Karpas-422 (cell line): ENCODE data around the gene USO1. TPM values are rescaled to one million over a fixed set of nuclear protein-coding genes. Genes with fewer than 3 reads are reported as not detected.
"Not testable (repeated sequence)": the region's sequence is repeated elsewhere in the genome, so short reads cannot be mapped to it uniquely, and the experiment has no call there.

Experiments used
- DNase-seq: peaks from one replicate; pipeline ENCODE4 v3.0.0-alpha.2; 2015
- H2AFZ ChIP-seq: fragments of 200-600 bp; sonication (generic); 2 replicates; pipeline ENCODE4 v1.6.1; 2014; ENCODE audit warnings: antibody characterized with exemption, low read length, mixed read lengths
- H3K27ac ChIP-seq: fragments of 200-600 bp; sonication (generic); 2 replicates; pipeline ENCODE4 v1.5.1; 2014; ENCODE audit warnings: mild to moderate bottlenecking, low read length, moderate library complexity
- H3K27me3 ChIP-seq: fragments of 200-600 bp; sonication (generic); 2 replicates; pipeline ENCODE4 v1.6.1; 2014; ENCODE audit warnings: low read length, mixed read lengths
- H3K36me3 ChIP-seq: fragments of 200-600 bp; sonication (generic); 2 replicates; pipeline ENCODE4 v1.6.1; 2014; ENCODE audit warnings: low read length, mixed read lengths; ENCODE audit not compliant: insufficient read depth
- H3K4me1 ChIP-seq: fragments of 200-600 bp; sonication (generic); 2 replicates; pipeline ENCODE4 v1.6.1; 2014; ENCODE audit warnings: mild to moderate bottlenecking, low read length, mixed read lengths
- H3K4me2 ChIP-seq: fragments of 200-600 bp; sonication (generic); 2 replicates; pipeline ENCODE4 v1.6.1; 2014; ENCODE audit warnings: low read length, low read depth, mild to moderate bottlenecking; ENCODE audit not compliant: poor library complexity, severe bottlenecking
- H3K4me3 ChIP-seq: fragments of 200-600 bp; sonication (generic); 2 replicates; pipeline ENCODE4 v1.5.1; 2014; ENCODE audit warnings: mild to moderate bottlenecking, antibody characterized with exemption, low read length, mixed read lengths
- H3K79me2 ChIP-seq: fragments of 200-600 bp; sonication (generic); 2 replicates; pipeline ENCODE4 v1.6.1; 2014; ENCODE audit warnings: mild to moderate bottlenecking, low read length, mixed read lengths
- H3K9ac ChIP-seq: fragments of 200-600 bp; sonication (generic); 2 replicates; pipeline ENCODE4 v1.6.0; 2014; ENCODE audit warnings: low read length
- H3K9me2 ChIP-seq: fragments of 200-600 bp; sonication (generic), shearing (Covaris generic); replicated peaks from 2 replicates; pipeline ENCODE4 v1.6.0; 2014; ENCODE audit warnings: mild to moderate bottlenecking, low read length, moderate library complexity; ENCODE audit not compliant: insufficient read depth
- H3K9me3 ChIP-seq: fragments of 300-700, 200-600 bp; sonication (generic); 2 replicates; pipeline ENCODE4 v1.6.1; 2014; ENCODE audit warnings: low read length, mixed read lengths
- H4K20me1 ChIP-seq: fragments of 200-600 bp; sonication (generic); 2 replicates; pipeline ENCODE4 v1.6.1; 2014; ENCODE audit warnings: mild to moderate bottlenecking, antibody characterized with exemption, low read length, low read depth; ENCODE audit not compliant: insufficient read depth
- total RNA-seq: library from RNA; depleted of rRNA; stranded (reverse); fragments of >200 nt; shearing (Covaris generic); gene quantifications from 2 replicates; pipeline ENCODE4 v1.2.3, GENCODE V29; 2014; ENCODE audit warnings: low replicate concordance

The USO1 gene
- total RNA-seq, 1 experiment from 2014 or later = 26.2 TPM

- H3K4me2 ChIP-seq = no peak overlapping the region
- H3K9ac ChIP-seq = no peak overlapping the region
- no peaks in the 10 kb centered on the region for H3K27me3 ChIP-seq
- H3K27ac ChIP-seq = no peak overlapping the region
- H4K20me1 ChIP-seq = no peaks in the 10 kb centered on the region
- DNase-seq = no peak
- H3K79me2 ChIP-seq = no peaks in the 10 kb centered on the region
- H3K4me1 ChIP-seq = no peaks in the 10 kb centered on the region
- no peak overlapping the region for H2AFZ ChIP-seq
- H3K36me3 ChIP-seq = no peaks in the 10 kb centered on the region
- no peaks in the 10 kb centered on the region for H3K9me2 ChIP-seq
- H3K9me3 ChIP-seq = no peaks in the 10 kb centered on the region
- H3K4me3 ChIP-seq = no peak overlapping the region
Observed at GRCh38 chr4:75686346-75686745, 38.0 kb upstream of the USO1 start.

GRCh38 chr4:75687125-75687524 lies 37.3 kb upstream of the USO1 start:
- not testable (repeated sequence) for H3K4me2 ChIP-seq, H3K9me2 ChIP-seq, H3K36me3 ChIP-seq, H3K27ac ChIP-seq, H2AFZ ChIP-seq, H3K9ac ChIP-seq, H3K4me1 ChIP-seq, H3K4me3 ChIP-seq, DNase-seq, H3K9me3 ChIP-seq, H3K27me3 ChIP-seq, H4K20me1 ChIP-seq, H3K79me2 ChIP-seq

- not testable (repeated sequence) for H3K36me3 ChIP-seq, DNase-seq, H3K4me1 ChIP-seq, H3K79me2 ChIP-seq, H4K20me1 ChIP-seq, H3K9ac ChIP-seq, H2AFZ ChIP-seq, H3K4me3 ChIP-seq, H3K27me3 ChIP-seq, H3K9me2 ChIP-seq, H3K27ac ChIP-seq, H3K9me3 ChIP-seq, H3K4me2 ChIP-seq
Observed at GRCh38 chr4:75692066-75692465, 32.3 kb upstream of the USO1 start.

GRCh38 chr4:75696071-75696470 lies 28.3 kb upstream of the USO1 start:
- no peak overlapping the region for H3K9ac ChIP-seq
- H3K4me2 ChIP-seq = no peak overlapping the region
- H3K36me3 ChIP-seq = no peaks in the 10 kb centered on the region
- H3K27ac ChIP-seq = no peak overlapping the region
- H3K4me3 ChIP-seq = no peak overlapping the region
- H3K4me1 ChIP-seq = peaks cover 11% of the 10 kb centered on the region
- H2AFZ ChIP-seq = no peak overlapping the region
- no peaks in the 10 kb centered on the region for H3K9me3 ChIP-seq
- no peaks in the 10 kb centered on the region for H3K9me2 ChIP-seq
- H3K27me3 ChIP-seq = no peaks in the 10 kb centered on the region
- no peak for DNase-seq
- no peaks in the 10 kb centered on the region for H3K79me2 ChIP-seq
- no peaks in the 10 kb centered on the region for H4K20me1 ChIP-seq

- no peaks in the 10 kb centered on the region for H3K79me2 ChIP-seq
- no peak overlapping the region for H2AFZ ChIP-seq
- H3K9me3 ChIP-seq = no peaks in the 10 kb centered on the region
- DNase-seq = peak; percentile 28
- no peaks in the 10 kb centered on the region for H3K9me2 ChIP-seq
- no peak overlapping the region for H3K4me2 ChIP-seq
- H3K9ac ChIP-seq = no peak overlapping the region
- H3K4me3 ChIP-seq = no peak overlapping the region
- H3K27me3 ChIP-seq = no peaks in the 10 kb centered on the region
- H3K27ac ChIP-seq = no peak overlapping the region
- no peaks in the 10 kb centered on the region for H4K20me1 ChIP-seq
- H3K4me1 ChIP-seq = peaks cover 11% of the 10 kb centered on the region
- H3K36me3 ChIP-seq = no peaks in the 10 kb centered on the region
Observed at GRCh38 chr4:75696581-75696980, 27.8 kb upstream of the USO1 start.

- Histone ChIP-seq H3K4me3 (peak overlapping the region; percentile 40; the same call in 1 of the 2 replicates), H3K9me2 (no peaks in the 10 kb centered on the region), H3K4me2 (peak overlapping the region; percentile 38), H3K9ac (peak overlapping the region; percentile 43), H3K27me3 (no peaks in the 10 kb centered on the region), H4K20me1 (no peaks in the 10 kb centered on the region), H3K36me3 (no peaks in the 10 kb centered on the region), H2AFZ (peak overlapping the region; percentile 94), H3K27ac (no peak overlapping the region), H3K4me1 (peaks cover 11% of the 10 kb centered on the region), H3K79me2 (no peaks in the 10 kb centered on the region), H3K9me3 (no peaks in the 10 kb centered on the region)
- peak; percentile 69 for DNase-seq
Observed at GRCh38 chr4:75698162-75698962, 26.0 kb upstream of the USO1 start.

- Histone ChIP-seq H3K36me3 (no peaks in the 10 kb centered on the region), H3K9me2 (no peaks in the 10 kb centered on the region), H3K9ac (no peak overlapping the region), H3K27me3 (no peaks in the 10 kb centered on the region), H2AFZ (no peak overlapping the region; the same call in 1 of the 2 replicates), H3K4me3 (no peak overlapping the region), H4K20me1 (no peaks in the 10 kb centered on the region), H3K4me2 (peak overlapping the region; percentile 38), H3K79me2 (no peaks in the 10 kb centered on the region), H3K9me3 (no peaks in the 10 kb centered on the region), H3K27ac (no peak overlapping the region), H3K4me1 (peaks cover 11% of the 10 kb centered on the region)
- DNase-seq = no peak
Observed at GRCh38 chr4:75698963-75699228, 25.5 kb upstream of the USO1 start.

- no peaks in the 10 kb centered on the region for H3K36me3 ChIP-seq
- DNase-seq = no peak
- H3K79me2 ChIP-seq = no peaks in the 10 kb centered on the region
- H2AFZ ChIP-seq = no peak overlapping the region
- H3K4me2 ChIP-seq = no peak overlapping the region
- H3K9ac ChIP-seq = no peak overlapping the region
- H3K9me3 ChIP-seq = no peaks in the 10 kb centered on the region
- no peaks in the 10 kb centered on the region for H3K9me2 ChIP-seq
- H3K27ac ChIP-seq = no peak overlapping the region
- H4K20me1 ChIP-seq = no peaks in the 10 kb centered on the region
- no peak overlapping the region for H3K4me3 ChIP-seq
- H3K27me3 ChIP-seq = no peaks in the 10 kb centered on the region
- peaks cover 11% of the 10 kb centered on the region for H3K4me1 ChIP-seq
Observed at GRCh38 chr4:75699299-75699698, 25.1 kb upstream of the USO1 start.
